ENCODE results near the gene PKMYT1.
"Not testable (repeated sequence)": the region's sequence is repeated elsewhere in the genome, so short reads cannot be mapped to it uniquely, and the experiment has no call there.

Gene PKMYT1

DNA sequence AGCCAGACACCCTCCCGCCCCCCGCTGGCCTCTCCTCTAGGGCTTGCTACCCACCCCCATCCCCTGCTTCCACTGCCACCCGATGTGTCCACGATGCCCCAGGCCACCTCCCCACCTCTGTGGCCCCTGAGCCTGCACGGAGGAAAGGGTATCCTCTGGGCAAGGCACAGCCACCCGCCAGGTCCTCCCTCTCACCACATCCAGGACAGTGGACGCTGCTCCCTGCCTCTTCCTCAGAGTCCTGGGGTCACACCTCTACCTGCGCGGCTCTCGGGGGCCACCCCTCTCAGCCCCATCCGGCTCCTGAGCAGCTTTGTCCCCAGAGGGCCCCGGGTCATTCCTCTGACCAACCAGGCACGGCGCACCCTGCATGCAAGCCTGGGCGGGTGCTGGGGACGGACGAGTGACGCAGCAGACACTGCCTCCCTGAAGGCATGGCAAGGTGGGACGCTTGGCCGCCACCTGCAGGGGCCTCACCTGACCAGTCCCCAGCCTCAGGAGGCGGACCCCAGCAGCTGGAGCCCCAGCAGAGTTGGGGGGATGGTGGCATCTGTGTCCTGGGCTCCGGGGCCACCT lies 43.7 kb downstream of the PKMYT1 start:
- no peak for DNase-seq (ENCODE audit: low read depth in 1 of 2, low spot score in 1 of 2)

DNA sequence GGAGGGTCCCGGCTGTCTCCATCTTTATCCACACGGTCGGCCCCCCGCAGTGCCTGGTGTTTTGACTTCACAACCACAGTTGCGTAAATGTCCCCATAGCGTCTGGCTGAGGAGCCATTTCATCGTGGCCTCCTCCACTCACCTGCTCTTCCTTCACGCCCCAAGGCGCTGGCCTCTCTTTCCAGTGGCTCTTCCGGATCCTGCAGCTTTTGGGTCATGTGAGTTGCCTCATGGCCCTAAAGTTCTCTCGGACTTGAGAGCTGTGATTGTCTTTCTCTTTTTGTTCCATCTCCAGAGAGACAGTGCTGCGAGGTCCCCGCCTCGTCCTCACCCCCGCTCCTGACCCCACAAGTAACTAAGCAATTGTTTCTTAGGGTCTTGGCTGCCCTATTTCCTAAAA lies 45.8 kb downstream of the PKMYT1 start:
- DNase-seq (ENCODE audit: low read depth in 1 of 2, low spot score in 1 of 2): no peak

DNA sequence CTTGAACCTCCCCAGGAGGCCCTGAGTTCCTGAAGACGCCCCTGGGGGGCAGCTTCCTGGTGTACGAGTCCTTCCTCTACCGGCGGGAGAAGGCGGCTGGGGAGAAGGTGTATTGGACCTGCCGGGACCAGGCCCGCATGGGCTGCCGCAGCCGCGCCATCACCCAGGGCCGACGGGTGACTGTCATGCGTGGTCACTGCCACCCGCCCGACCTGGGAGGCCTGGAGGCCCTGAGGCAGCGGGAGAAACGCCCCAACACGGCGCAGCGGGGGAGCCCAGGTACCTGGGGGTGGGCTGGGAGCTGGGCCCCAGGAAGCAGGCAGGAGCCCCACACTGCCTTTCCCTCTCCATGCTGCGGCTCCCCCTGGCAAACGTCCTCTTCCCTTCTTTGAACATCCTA lies 46.5 kb downstream of the PKMYT1 start:
- DNase-seq (ENCODE audit: low read depth in 1 of 2, low spot score in 1 of 2): no peak

DNA sequence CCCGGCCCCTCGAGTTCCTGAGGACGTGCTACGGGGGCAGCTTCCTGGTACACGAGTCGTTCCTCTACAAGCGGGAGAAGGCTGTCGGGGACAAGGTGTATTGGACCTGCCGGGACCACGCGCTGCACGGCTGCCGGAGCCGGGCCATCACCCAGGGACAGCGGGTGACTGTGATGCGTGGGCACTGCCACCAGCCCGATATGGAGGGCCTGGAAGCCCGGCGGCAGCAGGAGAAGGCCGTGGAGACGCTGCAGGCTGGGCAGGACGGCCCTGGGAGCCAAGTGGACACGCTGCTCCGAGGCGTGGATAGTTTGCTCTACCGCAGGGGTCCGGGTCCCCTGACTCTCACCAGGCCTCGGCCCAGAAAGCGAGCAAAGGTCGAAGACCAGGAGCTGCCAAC lies 47.1 kb downstream of the PKMYT1 start:
- DNase-seq (ENCODE audit: low read depth in 1 of 2, low spot score in 1 of 2): no peak

DNA sequence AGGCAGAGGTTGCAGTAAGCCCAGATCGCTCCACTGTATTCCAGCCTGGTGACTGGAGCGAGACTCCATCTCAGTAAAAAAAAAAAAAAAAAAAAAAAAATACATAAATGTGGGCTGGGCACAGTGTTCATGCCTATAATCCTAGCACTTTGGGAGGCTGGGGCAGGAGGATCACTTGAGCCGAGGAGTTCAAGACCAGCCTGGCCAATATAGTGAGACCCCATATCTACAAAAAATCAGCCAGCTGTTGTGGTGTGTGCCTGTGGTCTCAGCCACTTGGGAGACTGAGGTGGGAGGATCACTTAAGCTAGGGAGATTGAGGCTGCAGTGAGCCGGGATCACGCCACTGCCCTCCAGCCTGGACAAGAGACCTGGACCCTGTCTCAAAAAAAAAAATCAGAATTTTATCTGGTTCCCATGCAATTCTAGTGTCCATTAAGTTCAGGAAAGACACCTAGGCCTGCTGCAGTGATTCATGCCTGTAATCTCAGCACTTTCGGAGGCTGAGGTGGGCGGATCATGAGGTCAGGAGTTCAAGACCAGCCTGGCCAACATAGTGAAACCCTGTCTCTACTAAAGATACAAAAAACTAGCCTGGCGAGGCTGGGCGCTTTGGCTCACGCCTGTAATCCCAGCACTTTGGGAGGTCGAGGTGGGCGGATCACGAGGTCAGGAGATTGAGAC lies 48.9 kb downstream of the PKMYT1 start:
- not testable (repeated sequence) for DNase-seq (ENCODE audit: low read depth in 1 of 2, low spot score in 1 of 2)

DNA sequence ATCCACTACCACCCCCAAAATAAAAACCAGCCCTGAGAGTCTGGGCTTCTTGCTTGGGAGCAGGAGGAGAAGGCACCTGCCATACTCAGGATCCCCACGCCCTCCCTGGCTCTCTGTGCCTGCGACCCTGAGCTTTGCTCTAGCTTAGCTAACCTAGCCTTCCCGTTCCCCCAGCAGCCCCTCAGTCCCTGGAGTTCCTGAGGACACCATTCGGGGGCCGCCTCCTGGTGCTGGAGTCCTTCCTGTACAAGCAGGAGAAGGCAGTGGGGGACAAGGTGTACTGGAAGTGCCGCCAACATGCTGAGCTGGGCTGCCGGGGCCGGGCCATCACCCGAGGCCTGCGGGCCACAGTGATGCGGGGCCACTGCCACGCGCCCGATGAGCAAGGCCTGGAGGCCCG lies 50.0 kb downstream of the PKMYT1 start:
- DNase-seq (ENCODE audit: low read depth in 1 of 2, low spot score in 1 of 2): no peak

DNA sequence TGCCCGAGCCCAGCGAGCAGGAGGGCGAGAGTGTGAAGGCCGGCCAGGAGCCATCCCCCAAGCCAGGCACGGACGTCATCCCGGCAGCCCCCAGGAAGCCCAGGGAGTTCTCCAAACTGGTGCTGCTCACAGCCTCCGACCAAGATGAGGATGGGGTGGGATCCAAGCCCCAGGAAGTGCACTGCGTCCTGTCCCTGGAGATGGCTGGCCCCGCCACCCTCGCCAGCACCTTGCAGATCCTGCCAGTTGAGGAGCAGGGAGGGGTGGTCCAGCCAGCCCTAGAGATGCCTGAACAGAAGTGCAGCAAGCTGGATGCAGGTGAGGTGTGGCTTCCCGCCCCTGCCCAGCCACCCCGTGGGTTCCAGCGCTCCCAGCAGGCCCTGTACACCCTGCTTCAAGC lies 50.6 kb downstream of the PKMYT1 start:
- DNase-seq (ENCODE audit: low read depth in 1 of 2, low spot score in 1 of 2): no peak

DNA sequence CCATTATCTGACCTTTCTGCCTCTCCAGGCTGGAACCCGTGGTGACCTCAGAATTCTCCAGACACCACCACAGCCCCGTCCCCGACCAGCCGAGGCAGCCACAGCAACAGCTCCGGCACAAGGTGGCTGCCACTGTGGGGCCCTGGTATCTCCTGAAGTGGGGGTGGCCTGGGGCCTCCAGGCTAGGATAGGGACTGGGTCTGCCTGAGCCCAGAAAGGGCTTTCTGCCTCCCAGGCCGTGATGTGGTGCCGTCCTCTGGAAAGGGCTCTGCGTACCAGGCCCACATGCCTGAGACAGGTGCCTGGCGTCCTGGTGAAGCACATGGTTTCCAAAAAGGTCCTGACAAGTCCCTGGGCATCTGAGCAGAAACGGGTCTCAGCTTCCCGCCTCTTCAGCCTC lies 51.5 kb downstream of the PKMYT1 start:
- no peak for DNase-seq (ENCODE audit: low read depth in 1 of 2, low spot score in 1 of 2)

DNA sequence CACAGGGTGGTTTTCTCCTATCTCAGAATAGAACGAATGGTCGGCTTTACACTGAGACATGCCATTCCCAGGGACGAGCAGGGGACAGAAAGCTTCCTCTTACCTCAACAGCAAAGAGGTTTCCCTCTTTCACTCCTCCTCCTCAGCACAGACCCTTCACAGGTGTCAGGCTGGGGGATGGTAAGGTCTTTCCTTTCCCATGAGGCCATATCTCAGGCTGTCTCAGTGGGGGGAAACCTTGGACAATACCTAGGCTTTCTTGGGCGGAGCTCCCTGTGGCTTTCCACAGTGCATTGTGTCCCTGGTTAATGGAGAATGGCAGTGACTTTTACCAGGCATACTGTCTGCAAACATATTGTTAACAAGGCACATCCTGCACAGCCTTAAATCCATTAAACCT lies 52.1 kb downstream of the PKMYT1 start:
- DNase-seq (ENCODE audit: low read depth in 1 of 2, low spot score in 1 of 2): not testable (repeated sequence)

DNA sequence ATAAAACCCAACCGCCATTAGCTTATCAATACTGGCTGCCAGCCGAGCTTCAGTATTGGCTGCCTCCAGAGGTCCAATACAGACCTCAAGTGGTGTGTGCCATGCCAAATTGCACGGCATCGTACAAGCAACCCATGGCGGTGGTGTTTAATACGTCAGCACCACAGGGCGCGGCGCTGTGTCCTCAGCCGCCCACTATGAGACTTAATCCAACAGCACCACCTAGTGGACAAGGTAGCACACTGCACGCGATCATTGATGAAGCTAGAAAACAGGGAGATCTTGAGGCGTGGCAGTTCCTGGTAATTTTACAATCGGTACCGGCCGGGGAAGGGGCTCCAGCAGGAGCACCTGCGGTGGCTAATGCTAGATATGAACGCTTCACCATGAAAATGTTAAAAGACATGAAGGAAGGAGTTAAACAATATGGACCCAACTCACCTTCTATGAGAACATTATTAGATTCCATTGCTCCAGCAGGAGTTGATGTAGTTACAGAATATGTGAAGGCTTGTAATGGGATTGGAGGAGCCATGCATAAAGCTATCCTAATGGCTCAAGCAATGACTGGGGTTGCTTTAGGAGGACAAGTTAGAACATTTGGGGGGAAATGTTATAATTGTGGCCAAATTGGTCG lies 53.1 kb downstream of the PKMYT1 start:
- DNase-seq (ENCODE audit: low read depth in 1 of 2, low spot score in 1 of 2): peak; percentile 67 to 72

DNA sequence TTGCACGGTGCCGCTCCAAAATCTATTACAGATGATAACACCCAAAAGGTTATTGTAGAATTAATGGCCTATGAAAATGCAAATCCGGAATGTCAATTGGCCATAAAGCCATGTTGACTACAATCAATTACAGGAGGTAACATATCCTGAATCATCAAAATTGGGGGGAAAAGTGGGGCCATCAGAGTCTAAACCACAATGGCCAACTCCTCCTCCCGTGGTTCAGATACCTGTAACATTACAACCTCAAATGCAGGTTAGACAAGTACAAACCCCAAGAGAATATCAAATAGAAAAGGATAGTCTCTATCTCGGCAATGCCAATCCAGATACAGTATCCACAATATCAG lies 53.6 kb downstream of the PKMYT1 start:
- no peak for DNase-seq (ENCODE audit: low read depth in 1 of 2, low spot score in 1 of 2)

DNA sequence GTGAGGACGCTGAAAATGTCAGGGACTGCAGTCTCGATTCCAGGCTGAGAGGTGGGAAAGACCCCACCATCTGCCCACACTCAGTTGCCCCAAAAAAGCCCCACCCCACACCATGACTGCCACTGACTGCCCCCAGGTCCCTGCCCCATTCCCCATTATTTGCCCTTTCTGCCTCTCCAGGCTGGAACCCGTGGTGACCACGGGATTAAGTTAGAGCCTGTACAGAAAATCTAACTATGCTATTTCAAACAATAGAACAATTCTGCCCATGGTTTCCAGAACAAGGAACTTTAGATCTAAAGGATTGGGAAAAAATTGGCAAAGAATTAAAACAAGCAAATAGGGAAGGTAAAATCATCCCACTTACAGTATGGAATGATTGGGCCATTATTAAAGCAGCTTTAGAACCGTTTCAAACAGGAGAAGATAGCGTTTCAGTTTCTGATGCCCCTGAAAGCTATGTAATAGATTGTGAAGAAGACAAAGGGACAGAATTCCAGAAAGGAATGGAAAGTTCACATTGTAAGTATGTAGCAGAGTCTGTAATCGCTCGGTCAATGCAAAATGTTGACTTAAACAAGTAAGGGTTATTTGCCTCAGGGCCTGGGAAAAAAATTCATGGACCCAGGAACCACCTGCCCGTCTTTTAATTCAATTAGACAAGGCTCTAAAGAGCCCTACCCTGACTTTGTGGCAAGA lies 54.1 kb downstream of the PKMYT1 start:
- no peak for DNase-seq (ENCODE audit: low read depth in 1 of 2, low spot score in 1 of 2)

DNA sequence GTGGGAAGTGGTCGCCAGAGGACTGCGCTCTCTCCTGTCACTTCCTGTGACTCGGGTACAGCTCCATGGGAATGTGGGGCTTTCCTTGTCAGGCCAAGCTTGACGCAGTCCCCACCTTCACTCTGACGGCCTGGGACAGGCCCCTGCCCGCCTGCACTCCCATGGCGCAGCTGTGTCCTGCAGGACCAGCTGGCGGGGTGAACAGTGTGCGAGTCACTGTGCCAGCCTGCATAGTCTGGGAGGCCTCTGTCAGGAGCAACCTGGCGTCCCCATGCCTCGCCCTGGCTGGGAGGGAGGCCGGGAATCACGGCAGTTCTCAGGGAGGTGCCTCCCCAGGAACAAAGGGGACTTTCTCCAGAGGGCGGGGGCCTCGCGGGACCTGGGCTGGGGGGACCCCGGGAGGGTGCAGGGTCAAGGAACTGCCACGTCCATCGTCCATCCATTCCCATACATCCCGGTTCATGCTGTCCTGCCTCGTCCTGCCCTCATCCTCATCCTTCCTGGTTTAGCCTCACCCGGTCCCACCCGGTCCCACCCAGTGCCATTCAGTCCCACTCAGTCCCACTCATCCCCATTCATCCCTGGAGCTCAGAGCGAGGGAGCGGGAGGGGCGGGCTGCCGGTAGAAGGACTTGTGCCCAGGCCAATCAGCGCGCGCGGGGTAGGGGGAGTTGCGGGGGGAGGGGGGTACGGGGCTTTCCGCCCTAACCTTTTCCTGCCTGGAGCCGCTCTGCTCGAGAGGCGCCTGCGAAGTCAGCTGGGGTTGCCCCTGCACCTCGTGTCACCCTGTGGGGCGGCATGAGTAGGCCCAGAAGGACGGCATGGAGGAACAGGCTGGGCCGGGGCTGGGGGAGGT lies 55.1 kb downstream of the PKMYT1 start:
- DNase-seq (ENCODE audit: low read depth in 1 of 2, low spot score in 1 of 2): no peak

DNA sequence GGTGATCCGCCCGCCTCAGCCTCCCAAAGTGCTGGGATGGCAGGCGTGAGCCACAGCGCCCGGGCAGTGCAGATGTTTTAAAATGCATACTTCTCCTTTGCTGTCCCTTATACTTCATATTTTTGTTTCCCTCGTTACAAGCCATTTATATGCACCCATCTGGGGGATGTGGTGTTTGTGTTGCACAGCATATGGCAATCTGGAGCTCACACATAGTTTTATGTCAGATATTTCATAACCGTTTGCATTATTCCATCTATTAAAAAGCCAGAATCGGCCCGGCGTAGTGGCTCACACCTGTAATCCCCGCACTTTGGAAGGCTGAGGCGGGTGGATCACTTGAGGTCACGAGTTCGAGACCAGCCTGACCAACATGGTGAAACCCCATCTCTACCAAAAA lies 56.8 kb downstream of the PKMYT1 start:
- no peak for DNase-seq (ENCODE audit: low read depth in 1 of 2, low spot score in 1 of 2)
